Lower leg skin (tissue), 3 donors: Measurements from ENCODE around the gene CEP192.

ENCODE experiments used
- POLR2A ChIP-seq, 2 donors: fragments of 450-650 bp; IDR thresholded peaks; one replicate each; pipeline ENCODE4 v1.6.1; 2016 to 2017; ENCODE audit warnings: antibody characterized with exemption in 2 of 2, mild to moderate bottlenecking in 1 of 2, moderate library complexity in 1 of 2
- TF ChIP-seq, protein P1 (sequence below), 3 donors: fragments of 450-650 bp; IDR thresholded peaks; one replicate each; pipeline ENCODE4 v1.5.1; 2016; ENCODE audit warnings: antibody characterized with exemption in 3 of 3, mild to moderate bottlenecking in 3 of 3, moderate library complexity in 2 of 3

- TF ChIP-seq, protein P1, sequence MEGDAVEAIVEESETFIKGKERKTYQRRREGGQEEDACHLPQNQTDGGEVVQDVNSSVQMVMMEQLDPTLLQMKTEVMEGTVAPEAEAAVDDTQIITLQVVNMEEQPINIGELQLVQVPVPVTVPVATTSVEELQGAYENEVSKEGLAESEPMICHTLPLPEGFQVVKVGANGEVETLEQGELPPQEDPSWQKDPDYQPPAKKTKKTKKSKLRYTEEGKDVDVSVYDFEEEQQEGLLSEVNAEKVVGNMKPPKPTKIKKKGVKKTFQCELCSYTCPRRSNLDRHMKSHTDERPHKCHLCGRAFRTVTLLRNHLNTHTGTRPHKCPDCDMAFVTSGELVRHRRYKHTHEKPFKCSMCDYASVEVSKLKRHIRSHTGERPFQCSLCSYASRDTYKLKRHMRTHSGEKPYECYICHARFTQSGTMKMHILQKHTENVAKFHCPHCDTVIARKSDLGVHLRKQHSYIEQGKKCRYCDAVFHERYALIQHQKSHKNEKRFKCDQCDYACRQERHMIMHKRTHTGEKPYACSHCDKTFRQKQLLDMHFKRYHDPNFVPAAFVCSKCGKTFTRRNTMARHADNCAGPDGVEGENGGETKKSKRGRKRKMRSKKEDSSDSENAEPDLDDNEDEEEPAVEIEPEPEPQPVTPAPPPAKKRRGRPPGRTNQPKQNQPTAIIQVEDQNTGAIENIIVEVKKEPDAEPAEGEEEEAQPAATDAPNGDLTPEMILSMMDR (IDR thresholded peaks at IDR 0.05): no peak
- no peak for TF ChIP-seq POLR2A (IDR thresholded peaks at IDR 0.05)
Observed at GRCh38 chr18:13141209-13141608, 150.0 kb downstream of the CEP192 start.
